ENCODE data around the gene MAML3.

Gene MAML3

GRCh38 chr4:139692309-139693012, 461.5 kb downstream of the MAML3 start:
- H3K27me3 Mint-ChIP-seq = no peaks in the 10 kb centered on the region
- no peaks in the 10 kb centered on the region for H3K4me1 Mint-ChIP-seq
- peaks cover 0 to 5% of the 10 kb centered on the region in 2 donors for H3K9me3 Mint-ChIP-seq
- H3K27ac Mint-ChIP-seq = no peak overlapping the region
- H3K4me3 Mint-ChIP-seq = no peak overlapping the region
- DNase-seq (no peak), ATAC-seq (peak; percentile 48)

GRCh38 chr4:139690419-139690818, 463.6 kb downstream of the MAML3 start:
- Mint-ChIP-seq H3K27me3 (no peaks in the 10 kb centered on the region), H3K4me3 (no peak overlapping the region), H3K4me1 (no peaks in the 10 kb centered on the region), H3K9me3 (no peaks in the 10 kb centered on the region), H3K27ac (no peak overlapping the region)
- ATAC-seq (no peak), DNase-seq (no peak)

GRCh38 chr4:139689093-139689722, 464.8 kb downstream of the MAML3 start:
- Mint-ChIP-seq H3K4me1 (no peaks in the 10 kb centered on the region), H3K27ac (no peak overlapping the region)
- no peak for DNase-seq

DNA sequence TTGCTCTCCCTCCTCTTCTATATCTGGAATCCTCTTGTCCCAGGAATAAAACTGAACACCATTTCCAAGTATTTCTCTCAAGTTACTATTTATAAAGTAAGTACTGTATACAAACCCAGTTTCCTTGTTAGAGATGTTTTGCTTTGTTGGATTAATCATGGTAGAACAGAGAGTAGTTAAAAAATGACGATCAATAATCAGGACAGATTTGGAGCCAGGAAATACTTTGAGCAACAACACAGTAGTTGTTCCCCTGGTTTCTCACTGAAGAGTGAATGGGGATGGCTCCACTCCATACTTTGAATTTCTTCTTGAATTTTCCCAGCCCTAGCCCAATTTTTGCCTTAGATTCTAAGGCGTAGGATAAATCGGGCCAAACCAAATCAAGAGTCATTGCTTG, 467.0 kb downstream of the MAML3 start:
- no peak for ATAC-seq
- no peaks in the 10 kb centered on the region for H3K4me1 Mint-ChIP-seq
- no peak overlapping the region for H3K4me3 Mint-ChIP-seq
- no peak for DNase-seq
- H3K27ac Mint-ChIP-seq = no peak overlapping the region
- no peaks in the 10 kb centered on the region for H3K27me3 Mint-ChIP-seq
- H3K9me3 Mint-ChIP-seq = peaks cover 0 to 5% of the 10 kb centered on the region in 2 donors

More at GRCh38 chr4:139689093-139689722, 464.8 kb downstream of the MAML3 start:
- no peak overlapping the region for H3K4me3 Mint-ChIP-seq
- no peak for ATAC-seq
- peaks cover 0 to 5% of the 10 kb centered on the region in 2 donors for H3K9me3 Mint-ChIP-seq
- no peaks in the 10 kb centered on the region for H3K27me3 Mint-ChIP-seq

- no peak for ATAC-seq
- no peaks in the 10 kb centered on the region for H3K4me1 Mint-ChIP-seq
- DNase-seq = no peak
- H3K27ac Mint-ChIP-seq = no peak overlapping the region
- peaks cover 0 to 5% of the 10 kb centered on the region in 2 donors for H3K9me3 Mint-ChIP-seq
- no peaks in the 10 kb centered on the region for H3K27me3 Mint-ChIP-seq
- H3K4me3 Mint-ChIP-seq = no peak overlapping the region
Observed at GRCh38 chr4:139686130-139686529, 467.9 kb downstream of the MAML3 start.

DNA sequence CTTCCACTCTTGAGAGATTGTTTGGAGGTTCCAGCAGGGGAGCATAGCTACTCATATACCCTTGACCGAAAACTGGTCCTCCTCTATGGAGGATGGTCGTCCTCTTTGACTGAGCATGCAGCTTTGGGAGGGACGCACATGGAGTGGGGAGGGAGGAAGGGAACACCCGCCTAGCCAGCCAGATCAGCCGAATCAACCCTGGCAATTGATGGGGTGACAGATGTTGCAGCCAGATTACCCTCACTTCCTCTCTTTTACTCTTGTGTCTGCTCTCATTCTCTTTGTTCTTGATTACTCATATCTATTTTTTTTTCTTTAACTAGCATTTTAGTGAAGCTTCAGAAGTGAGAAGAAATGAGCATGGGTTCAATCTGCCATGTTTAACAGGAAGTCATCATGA, 468.8 kb downstream of the MAML3 start:
- Mint-ChIP-seq H3K27ac (peak overlapping the region in 1 of 2 donors; percentile 72), H3K27me3 (no peaks in the 10 kb centered on the region), H3K4me3 (no peak overlapping the region), H3K9me3 (peaks cover 0 to 5% of the 10 kb centered on the region in 2 donors), H3K4me1 (no peaks in the 10 kb centered on the region)
- DNase-seq (no peak), ATAC-seq (no peak)

DNA sequence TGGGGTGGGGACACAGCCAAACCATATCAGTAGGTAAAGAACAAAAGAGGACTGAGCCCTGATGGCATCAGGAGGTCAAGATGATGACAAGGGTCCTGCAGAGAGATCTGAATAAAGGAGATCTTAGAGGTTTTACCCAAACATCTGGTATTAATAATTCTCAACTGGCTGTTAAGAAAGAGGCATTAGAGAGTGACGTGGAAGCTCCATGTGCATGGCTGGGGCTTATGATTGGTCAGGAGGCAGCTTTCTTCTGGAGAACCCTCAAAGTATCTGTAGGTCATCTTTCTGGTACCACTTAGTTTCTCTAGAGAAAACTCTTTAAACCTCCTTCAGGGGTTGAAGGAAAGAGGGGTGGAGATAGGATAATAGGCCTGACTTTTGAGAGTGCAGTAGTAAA, 469.6 kb downstream of the MAML3 start:
- H3K27ac Mint-ChIP-seq = no peak overlapping the region
- no peak for ATAC-seq
- DNase-seq = no peak
- H3K27me3 Mint-ChIP-seq = no peaks in the 10 kb centered on the region
- H3K4me3 Mint-ChIP-seq = no peak overlapping the region
- peaks cover 0 to 5% of the 10 kb centered on the region in 2 donors for H3K9me3 Mint-ChIP-seq
- no peaks in the 10 kb centered on the region for H3K4me1 Mint-ChIP-seq

DNA sequence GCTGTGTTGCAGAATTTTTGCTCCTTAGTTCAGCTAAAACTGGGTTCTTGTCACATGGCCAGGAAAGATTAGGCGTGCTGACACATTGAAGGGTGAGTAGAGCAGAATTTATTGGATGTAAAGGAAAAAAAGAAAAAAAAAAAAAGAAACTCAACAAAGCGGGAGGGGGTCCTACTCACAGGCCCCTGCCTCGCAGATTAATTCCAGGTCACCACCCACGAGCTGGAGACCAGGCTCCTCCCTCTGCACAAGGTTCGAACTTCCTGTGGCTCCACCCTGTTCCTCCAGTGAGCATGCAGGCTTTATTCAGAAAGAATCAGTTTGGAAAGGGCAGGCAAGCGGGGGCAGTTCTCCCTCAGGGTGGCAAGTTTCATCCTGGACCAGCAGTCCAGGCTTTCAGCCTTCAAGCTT, 471.2 kb downstream of the MAML3 start:
- Mint-ChIP-seq H3K9me3 (peaks cover 0 to 5% of the 10 kb centered on the region in 2 donors), H3K4me1 (no peaks in the 10 kb centered on the region), H3K27ac (peak overlapping the region in 1 of 2 donors; percentile 40), H3K4me3 (no peak overlapping the region), H3K27me3 (no peaks in the 10 kb centered on the region)
- DNase-seq = no peak
- ATAC-seq = no peak

DNA sequence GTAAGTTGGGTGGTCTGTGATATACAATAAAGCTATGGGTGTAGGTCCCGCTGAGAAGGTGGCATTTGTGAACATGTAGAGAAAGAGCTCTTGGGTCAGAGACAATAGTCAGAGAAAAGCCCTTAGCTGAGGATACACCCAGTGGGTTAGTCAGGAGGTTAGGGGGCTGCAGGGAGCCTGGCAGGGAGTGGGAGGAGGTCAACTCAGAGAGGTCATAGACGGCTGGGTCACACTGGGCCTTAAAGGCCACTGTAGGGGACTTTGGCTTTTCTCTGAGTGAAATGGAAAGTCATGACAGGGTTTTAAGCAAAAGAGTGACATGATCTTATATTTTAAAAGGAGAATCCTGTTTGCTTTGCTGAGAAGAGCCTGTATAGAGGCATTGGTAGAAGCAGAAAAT, 471.7 kb downstream of the MAML3 start:
- peak overlapping the region in 1 of 2 donors; percentile 40 for H3K27ac Mint-ChIP-seq
- DNase-seq = no peak
- H3K4me3 Mint-ChIP-seq = no peak overlapping the region
- no peaks in the 10 kb centered on the region for H3K27me3 Mint-ChIP-seq
- no peaks in the 10 kb centered on the region for H3K4me1 Mint-ChIP-seq
- ATAC-seq = no peak
- H3K9me3 Mint-ChIP-seq = peaks cover 0 to 5% of the 10 kb centered on the region in 2 donors

GRCh38 chr4:139676913-139677585, 476.9 kb downstream of the MAML3 start:
- Mint-ChIP-seq H3K4me1 (no peaks in the 10 kb centered on the region), H3K9me3 (no peaks in the 10 kb centered on the region), H3K27me3 (no peaks in the 10 kb centered on the region), H3K4me3 (no peak overlapping the region), H3K27ac (no peak overlapping the region)
- DNase-seq (no peak), ATAC-seq (no peak)

GRCh38 chr4:139676365-139676764, 477.6 kb downstream of the MAML3 start:
- H3K27me3 Mint-ChIP-seq = no peaks in the 10 kb centered on the region
- H3K4me1 Mint-ChIP-seq = no peaks in the 10 kb centered on the region
- DNase-seq = no peak
- no peak overlapping the region for H3K4me3 Mint-ChIP-seq
- H3K9me3 Mint-ChIP-seq = no peaks in the 10 kb centered on the region
- ATAC-seq = no peak
- no peak overlapping the region for H3K27ac Mint-ChIP-seq

- no peak for ATAC-seq
- H3K27ac Mint-ChIP-seq = no peak overlapping the region
- H3K27me3 Mint-ChIP-seq = no peaks in the 10 kb centered on the region
- no peak overlapping the region for H3K4me3 Mint-ChIP-seq
- no peak for DNase-seq
- H3K4me1 Mint-ChIP-seq = no peaks in the 10 kb centered on the region
- no peaks in the 10 kb centered on the region for H3K9me3 Mint-ChIP-seq
Observed at GRCh38 chr4:139675651-139676050, 478.3 kb downstream of the MAML3 start.

GRCh38 chr4:139674875-139675550, 479.0 kb downstream of the MAML3 start:
- no peak for DNase-seq
- ATAC-seq = no peak
- no peaks in the 10 kb centered on the region for H3K4me1 Mint-ChIP-seq

GRCh38 chr4:139672732-139673131, 481.3 kb downstream of the MAML3 start:
- no peak overlapping the region for H3K4me3 Mint-ChIP-seq
- H3K27ac Mint-ChIP-seq = peak overlapping the region in 1 of 2 donors; percentile 67
- ATAC-seq (no peak), DNase-seq (no peak)
- H3K27me3 Mint-ChIP-seq = peaks cover 17% of the 10 kb centered on the region
- H3K9me3 Mint-ChIP-seq = no peaks in the 10 kb centered on the region
- peaks cover 6% of the 10 kb centered on the region for H3K4me1 Mint-ChIP-seq

More at GRCh38 chr4:139674875-139675550, 479.0 kb downstream of the MAML3 start:
- Mint-ChIP-seq H3K27ac (no peak overlapping the region), H3K4me3 (no peak overlapping the region), H3K27me3 (no peaks in the 10 kb centered on the region), H3K9me3 (no peaks in the 10 kb centered on the region)

DNA sequence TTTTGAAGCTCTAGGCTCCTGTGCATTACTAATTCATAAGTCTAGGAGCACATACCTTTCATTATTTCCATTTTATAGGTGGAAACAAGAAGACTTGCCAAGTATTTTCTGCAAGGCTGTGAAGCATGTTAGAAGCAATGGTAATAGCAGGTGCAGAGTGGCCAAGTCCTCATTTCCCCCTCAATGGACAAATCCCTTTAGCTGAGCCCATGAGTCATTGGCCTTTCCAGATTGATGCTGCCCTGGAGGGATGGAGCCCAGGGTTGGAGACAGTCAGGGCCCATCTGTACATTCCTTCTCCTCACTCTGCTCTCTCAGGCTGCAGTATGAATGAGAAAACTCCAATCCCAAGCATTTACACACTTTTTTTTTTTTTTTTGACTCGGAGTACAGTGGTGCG, 481.8 kb downstream of the MAML3 start:
- no peak overlapping the region for H3K27ac Mint-ChIP-seq

More for the DNA sequence above, 481.8 kb downstream of the MAML3 start:
- Mint-ChIP-seq H3K4me3 (no peak overlapping the region), H3K27me3 (peaks cover 22% of the 10 kb centered on the region), H3K4me1 (peaks cover 7% of the 10 kb centered on the region), H3K9me3 (no peaks in the 10 kb centered on the region)
- DNase-seq (no peak), ATAC-seq (no peak)

All from stimulated activated naive CD8-positive, alpha-beta T cell treated with anti-CD3 and anti-CD28 coated beads, Interleukin-15, amount 100 ng/mL, for 72 hours (primary cell).